ENCODE results near the gene LDAF1.
"Not testable (repeated sequence)": the region's sequence is repeated elsewhere in the genome, so short reads cannot be mapped to it uniquely, and the experiment has no call there.

The LDAF1 gene

GRCh38 chr16:21158208-21159110, at the start of gene LDAF1:
TSS of gene LDAF1 (plus strand) at chr16:21158674. CDS start at chr16:21161183, 2,509 bp downstream.
- DNase-seq = peak; percentile 84

GRCh38 chr16:21115551-21115950, 42.9 kb upstream of the LDAF1 start:
- DNase-seq = not testable (repeated sequence)

- no peak for DNase-seq
These were observed 42.3 kb upstream of the LDAF1 start for GRCh38 chr16:21116148-21116693.

GRCh38 chr16:21117567-21117966, 40.9 kb upstream of the LDAF1 start:
- no peak for DNase-seq

- no peak for DNase-seq
These were observed 37.4 kb upstream of the LDAF1 start for GRCh38 chr16:21120976-21121520.

- DNase-seq = no peak
These were observed 33.3 kb upstream of the LDAF1 start for GRCh38 chr16:21125191-21125590.

- DNase-seq = no peak
These were observed 32.0 kb upstream of the LDAF1 start for GRCh38 chr16:21126518-21126917.

GRCh38 chr16:21128991-21129390, 29.5 kb upstream of the LDAF1 start:
- DNase-seq = no peak

GRCh38 chr16:21130811-21131210, 27.7 kb upstream of the LDAF1 start:
- DNase-seq = no peak

GRCh38 chr16:21134053-21134452, 24.4 kb upstream of the LDAF1 start:
- no peak for DNase-seq

GRCh38 chr16:21145738-21146137, 12.7 kb upstream of the LDAF1 start:
- DNase-seq = no peak

- DNase-seq = peak; percentile 9
These were observed 8.0 kb upstream of the LDAF1 start, which contains the start of gene DNAH3 for GRCh38 chr16:21150375-21151001. TSS of gene DNAH3 (minus strand) at chr16:21150846. CDS start at chr16:21150319, 527 bp downstream.

- not testable (repeated sequence) for DNase-seq
These were observed 6.1 kb upstream of the LDAF1 start for GRCh38 chr16:21152160-21153030.

GRCh38 chr16:21153124-21153729, 5.2 kb upstream of the LDAF1 start:
- not testable (repeated sequence) for DNase-seq

GRCh38 chr16:21156011-21156410, 2.5 kb upstream of the LDAF1 start:
- not testable (repeated sequence) for DNase-seq

- DNase-seq = peak; percentile 65
These were observed 1.6 kb upstream of the LDAF1 start for GRCh38 chr16:21156767-21157467.

GRCh38 chr16:21157632-21158031, 842 bp upstream of the LDAF1 start:
- DNase-seq = no peak

GRCh38 chr16:21159281-21159951, 942 bp downstream of the LDAF1 start:
- peak; percentile 72 for DNase-seq

GRCh38 chr16:21160276-21160675, 1.8 kb downstream of the LDAF1 start:
- no peak for DNase-seq

GRCh38 chr16:21161211-21161610, 2.7 kb downstream of the LDAF1 start:
- DNase-seq = no peak
